Thyroid gland (tissue), 4 donors: ENCODE results near the gene MYORG.

Experiments
- CTCF ChIP-seq, 6 experiments: fragments of 200-600 bp in 3 of 6; fragments of 450-650 bp in 3 of 6; sonication (generic) in 3 of 6; IDR thresholded peaks; one replicate each; pipeline ENCODE4 v1.5.1; 2016 to 2019; ENCODE audit warnings: antibody characterized with exemption in 6 of 6, mild to moderate bottlenecking in 2 of 6, inconsistent platforms in 1 of 6, moderate library complexity in 1 of 6
- POLR2A ChIP-seq, 2 donors: fragments of 450-650 bp; IDR thresholded peaks; one replicate each; pipeline ENCODE4 v1.6.1; 2017; ENCODE audit warnings: antibody characterized with exemption in 2 of 2, mild to moderate bottlenecking in 2 of 2, moderate library complexity in 1 of 2

DNA sequence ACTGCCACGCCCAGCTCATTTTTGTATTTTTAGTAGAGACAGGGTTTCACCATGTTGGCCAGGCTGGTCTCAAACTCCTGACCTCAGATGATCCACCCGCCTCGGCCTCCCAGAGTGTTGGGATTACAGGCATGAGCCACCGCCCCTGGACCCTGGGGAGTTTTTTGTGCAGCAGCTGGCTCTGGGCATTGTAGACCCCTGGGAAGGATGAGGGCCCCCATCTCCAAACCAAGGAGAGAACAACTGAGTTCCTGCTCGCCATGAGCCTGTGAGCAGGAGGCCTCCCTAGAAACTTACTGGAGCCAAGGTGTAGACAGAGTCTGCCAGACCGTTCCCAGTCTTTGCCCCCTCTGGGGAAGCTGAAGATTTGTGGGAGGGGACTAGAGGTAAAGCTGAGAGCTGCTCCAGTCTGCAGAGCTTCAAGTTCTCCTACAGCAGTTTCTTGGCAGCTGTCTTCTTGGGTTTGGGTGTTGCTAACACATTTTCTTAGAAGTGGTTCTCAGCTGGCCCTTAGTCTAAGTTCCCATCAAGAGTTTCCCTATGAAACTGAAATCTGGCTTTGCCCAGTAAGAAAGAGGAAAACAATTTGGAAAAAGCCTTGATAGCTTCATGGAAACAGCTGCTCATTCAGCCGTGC lies 34.9 kb downstream of the MYORG start:
- no peak for TF ChIP-seq CTCF (IDR thresholded peaks at IDR 0.05)
- TF ChIP-seq POLR2A (IDR thresholded peaks at IDR 0.05) = no peak
